Left lung (tissue), 10 donors: ENCODE data around the gene CACNA1I. TPM values are rescaled to one million over a fixed set of nuclear protein-coding genes. Genes with fewer than 3 reads are reported as not detected.
A peak's percentile ranks its signal among the peaks of the same experiment; 100 is the strongest.

Experiments used
- ATAC-seq: fragments of 200-7000 bp; cut with Tn5 transposase; one replicate; pipeline ENCODE4 v1.9.1; 2020; ENCODE audit warnings: moderate library complexity
- DNase-seq, 4 donors: peaks; one replicate each; pipeline ENCODE4 v3.0.0-alpha.2; 2013 to 2020
- H3K27ac ChIP-seq, 2 donors: fragments of 200-600 bp; sonication (generic) in 1 of 2; one replicate each; pipeline versions ENCODE4 v1.5.0 to v1.8.0; 2020 to 2021
- H3K27me3 ChIP-seq, 2 donors: fragments of 200-600 bp; sonication (generic) in 1 of 2; one replicate each; pipeline versions ENCODE4 v1.5.0 to v1.8.0; 2020 to 2021
- H3K36me3 ChIP-seq, 2 donors: fragments of 200-600 bp; sonication (generic) in 1 of 2; one replicate each; pipeline versions ENCODE4 v1.5.0 to v1.8.0; 2020 to 2021
- H3K4me1 ChIP-seq, 2 donors: fragments of 200-600 bp; one replicate each; pipeline ENCODE4 v1.8.0; 2021
- H3K4me3 ChIP-seq, 2 donors: fragments of 200-600 bp; sonication (generic) in 1 of 2; one replicate each; pipeline versions ENCODE4 v1.5.0 to v1.8.0; 2020 to 2021; ENCODE audit warnings: mild to moderate bottlenecking in 1 of 2
- H3K9me3 ChIP-seq, 2 donors: fragments of 200-600 bp; sonication (generic) in 1 of 2; one replicate each; pipeline versions ENCODE4 v1.5.0 to v1.8.0; 2020 to 2021
- CTCF ChIP-seq, 2 donors: fragments of 200-600 bp; sonication (generic) in 1 of 2; IDR thresholded peaks; one replicate each; pipeline versions ENCODE4 v1.5.0 to v1.8.0; 2021; ENCODE audit warnings: antibody characterized with exemption in 2 of 2
- intact Hi-C, 2 donors: fragments of 100-400 bp; cut with DNase I; formaldehyde crosslinking; loops; one replicate each; pipeline versions ENCODE4 v1.11.2 to v1.14.2; 2022
- polyA plus RNA-seq, 6 donors: library from polyadenylated mRNA; unstranded; fragments of 120-200 nt; gene quantifications; one replicate each; pipeline ENCODE4 v1.2.1, GENCODE V29; 2013; ENCODE audit not compliant: insufficient read length in 6 of 6
- total RNA-seq, 2 donors: library from RNA; stranded (reverse); fragmentation: NEBNext Ultra II Directional; extraction: Animal tissue kit (Norgen Biotek cat#: 25700); gene quantifications; one replicate each; pipeline ENCODE4 v1.2.1, GENCODE V29; 2021
- donor health status: DM: no; HTN: yes; CAD: no.
- donor health status: DM: no; HTN: no; CAD: no.

Gene CACNA1I
- total and polyA plus RNA-seq, 8 donors, result 0.03 to 0.35 (median 0.09) TPM

GRCh38 chr22:39707351-39707750 is 136.8 kb downstream of the CACNA1I start:
- no peaks in the 10 kb centered on the region for H3K36me3 ChIP-seq
- TF ChIP-seq CTCF (IDR thresholded peaks at IDR 0.05), result no peak
- no peak overlapping the region for H3K27ac ChIP-seq
- no peaks in the 10 kb centered on the region for H3K4me1 ChIP-seq
- intact Hi-C loops, result no loop called here
- no peak overlapping the region for H3K4me3 ChIP-seq
- no peaks in the 10 kb centered on the region for H3K9me3 ChIP-seq
- no peak for ATAC-seq
- no peak for DNase-seq
- peaks cover 0 to 76% of the 10 kb centered on the region in 2 donors for H3K27me3 ChIP-seq

GRCh38 chr22:39707816-39708215 is 137.3 kb downstream of the CACNA1I start:
- peaks cover 0 to 81% of the 10 kb centered on the region in 2 donors for H3K27me3 ChIP-seq
- no peak for TF ChIP-seq CTCF (IDR thresholded peaks at IDR 0.05)
- intact Hi-C loops, result no loop called here
- H3K36me3 ChIP-seq, result no peaks in the 10 kb centered on the region
- ATAC-seq (no peak), DNase-seq (peak in 1 of 4 donors; percentile 44)
- no peak overlapping the region for H3K27ac ChIP-seq
- no peak overlapping the region for H3K4me3 ChIP-seq
- no peaks in the 10 kb centered on the region for H3K4me1 ChIP-seq
- H3K9me3 ChIP-seq, result no peaks in the 10 kb centered on the region

- TF ChIP-seq CTCF (IDR thresholded peaks at IDR 0.05), result no peak
- no peaks in the 10 kb centered on the region for H3K36me3 ChIP-seq
- intact Hi-C loops, result no loop called here
- peaks cover 0 to 80% of the 10 kb centered on the region in 2 donors for H3K27me3 ChIP-seq
- ATAC-seq (no peak), DNase-seq (peak in 1 of 4 donors; percentile 62)
- H3K27ac ChIP-seq, result no peak overlapping the region
- H3K4me3 ChIP-seq, result no peak overlapping the region
- H3K9me3 ChIP-seq, result no peaks in the 10 kb centered on the region
- no peaks in the 10 kb centered on the region for H3K4me1 ChIP-seq
Observed at GRCh38 chr22:39710380-39711150, 140.0 kb downstream of the CACNA1I start.

- ATAC-seq (no peak), DNase-seq (no peak)
- Histone ChIP-seq H3K27ac (no peak overlapping the region), H3K36me3 (no peaks in the 10 kb centered on the region), H3K4me1 (no peaks in the 10 kb centered on the region), H3K9me3 (no peaks in the 10 kb centered on the region), H3K27me3 (peaks cover 0 to 66% of the 10 kb centered on the region in 2 donors), H3K4me3 (no peak overlapping the region)
- TF ChIP-seq CTCF (IDR thresholded peaks at IDR 0.05), result no peak
- intact Hi-C loops, result no loop called here
Observed at GRCh38 chr22:39712081-39712480, 141.5 kb downstream of the CACNA1I start.

- no peaks in the 10 kb centered on the region for H3K9me3 ChIP-seq
- DNase-seq, result no peak
- no peak for ATAC-seq
Observed at GRCh38 chr22:39712751-39713525, 142.4 kb downstream of the CACNA1I start.

More at GRCh38 chr22:39712751-39713525, 142.4 kb downstream of the CACNA1I start:
- intact Hi-C loops, result no loop called here
- H3K4me3 ChIP-seq, result no peak overlapping the region
- H3K36me3 ChIP-seq, result no peaks in the 10 kb centered on the region
- peaks cover 0 to 62% of the 10 kb centered on the region in 2 donors for H3K27me3 ChIP-seq
- TF ChIP-seq CTCF (IDR thresholded peaks at IDR 0.05), result no peak
- no peaks in the 10 kb centered on the region for H3K4me1 ChIP-seq
- H3K27ac ChIP-seq, result no peak overlapping the region
